Measurements from ENCODE around the gene PLCL2. TPM values are rescaled to one million over a fixed set of nuclear protein-coding genes. Genes with fewer than 3 reads are reported as not detected.

Gene PLCL2
- total and polyA plus RNA-seq, 10 of the 15 experiments (the other 5 are each of a cell fraction or from before 2014, with no cell fraction given) = 7.5 to 37.3 (median 21.7) TPM

DNA sequence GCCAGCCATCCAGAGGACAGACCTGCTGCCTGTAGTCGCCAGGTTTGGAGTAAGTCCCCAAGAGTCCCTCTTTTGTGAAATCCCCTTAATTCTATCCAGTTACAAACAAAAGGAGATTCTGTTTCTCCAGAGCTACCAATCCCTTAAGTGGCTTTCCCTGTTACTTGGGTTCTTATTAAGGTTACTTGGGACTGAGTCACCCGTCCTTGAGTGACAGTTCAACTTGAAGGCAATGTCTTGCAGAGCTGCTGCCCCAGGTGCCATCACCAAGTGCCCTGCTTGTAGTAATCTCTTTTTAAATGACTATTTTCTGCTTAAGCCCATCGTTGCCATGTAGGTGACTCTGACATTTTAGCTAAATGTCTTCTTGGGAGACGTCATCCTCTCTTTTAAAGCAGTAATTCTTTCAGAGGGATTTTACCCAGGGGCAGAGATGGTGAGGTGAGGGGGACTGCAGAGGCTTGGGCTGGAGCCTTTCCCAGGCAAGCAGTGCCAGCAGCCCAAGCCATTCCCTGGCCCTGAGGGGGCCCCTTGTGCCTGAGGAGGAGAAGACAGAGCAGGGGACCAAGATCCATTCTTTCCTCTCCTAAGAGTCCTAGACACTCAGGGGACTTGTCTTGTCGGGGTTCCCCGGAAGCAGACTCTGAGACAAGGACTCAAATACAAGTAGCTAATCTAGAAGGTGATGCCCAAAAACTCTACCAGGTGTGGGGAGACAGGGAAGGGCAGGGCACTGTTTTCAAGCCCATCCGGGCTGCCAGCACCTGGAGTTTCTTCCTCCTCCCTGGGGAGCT, 253.7 kb downstream of the PLCL2 start:
- WGBS (ENCODE audit: insufficient coverage, insufficient replicate concordance, low lambda C conversion rate, missing lambda C conversion rate) = 69% methylated on average over 7 of the region's 7 CpGs
- Histone ChIP-seq H3K36me3 (ENCODE audit: control insufficient read depth in 2 of 2, insufficient read depth in 2 of 2, low read length in 1 of 2) (no peaks in the 10 kb centered on the region), H3K27me3 (replicated peaks in 1 of 2; ENCODE audit: control insufficient read depth in 2 of 2, insufficient read depth in 2 of 2, low read length in 1 of 2) (no peaks in the 10 kb centered on the region), H3K9me3 (replicated peaks; ENCODE audit: control insufficient read depth, insufficient read depth, low read length) (no peaks in the 10 kb centered on the region; the same call in 1 of the 3 replicates), H3K27ac (ENCODE audit: control insufficient read depth, insufficient read depth) (no peak overlapping the region), H3K79me2 (ENCODE audit: control insufficient read depth, insufficient read depth, low read length) (no peaks in the 10 kb centered on the region), H4K20me1 (ENCODE audit: control insufficient read depth, insufficient read depth) (no peaks in the 10 kb centered on the region), H3K4me2 (ENCODE audit: control insufficient read depth, insufficient read depth) (no peak overlapping the region), H3K9ac (ENCODE audit: control insufficient read depth, insufficient read depth, low read length) (no peak overlapping the region), H3K4me1 (ENCODE audit: control insufficient read depth, insufficient read depth, low read length) (no peaks in the 10 kb centered on the region), H2AFZ (ENCODE audit: control insufficient read depth, low read depth, low read length) (no peak overlapping the region), H3K4me3 (no peak overlapping the region)
- FAIRE-seq = no peak
- in situ Hi-C loops (cut with MboI) (no loop called here), intact Hi-C loops (cut with micrococcal nuclease; ENCODE audit: unreplicated experiment) (no loop called here)
- ChIA-PET SMC1A (ENCODE audit: uncharacterized antibody, unreplicated experiment) (interaction anchor here (0.9 to 1.0 kb wide), 3 partner anchors 70 to 253 kb away, joined by 3 to 4 read pairs (median 3); no protein-coding TSS in a partner anchor), CTCF (interaction anchor here (1.4 kb wide), 1 partner anchor 536 kb away, joined by 4 read pairs; no protein-coding TSS in a partner anchor), POLR2A (no interaction called here), RAD21 (ENCODE audit: unreplicated experiment) (no interaction called here)
- ATAC-seq = no peak
- no TSS peak for BruUV-seq (replicated peaks)
- DNase-seq (ENCODE audit: low read depth, low spot score) = no peak
- TF ChIP-seq RAD21 (IDR thresholded peaks at IDR 0.05; ENCODE audit: insufficient read depth, low read depth, low read length) (0 out of 2 replicates have a peak, but pooled peaks have one; percentile 3), NFYA (IDR thresholded peaks at IDR 0.05; ENCODE audit: borderline replicate concordance, low read depth, low read length) (no peak), SIX5 (IDR thresholded peaks at IDR 0.05; ENCODE audit: low read depth, low read length, severe bottlenecking) (no peak)
- TF ChIP-seq, protein P1, sequence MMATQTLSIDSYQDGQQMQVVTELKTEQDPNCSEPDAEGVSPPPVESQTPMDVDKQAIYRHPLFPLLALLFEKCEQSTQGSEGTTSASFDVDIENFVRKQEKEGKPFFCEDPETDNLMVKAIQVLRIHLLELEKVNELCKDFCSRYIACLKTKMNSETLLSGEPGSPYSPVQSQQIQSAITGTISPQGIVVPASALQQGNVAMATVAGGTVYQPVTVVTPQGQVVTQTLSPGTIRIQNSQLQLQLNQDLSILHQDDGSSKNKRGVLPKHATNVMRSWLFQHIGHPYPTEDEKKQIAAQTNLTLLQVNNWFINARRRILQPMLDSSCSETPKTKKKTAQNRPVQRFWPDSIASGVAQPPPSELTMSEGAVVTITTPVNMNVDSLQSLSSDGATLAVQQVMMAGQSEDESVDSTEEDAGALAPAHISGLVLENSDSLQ (IDR thresholded peaks at IDR 0.05) = peak; percentile 34; the same call in 1 of the 2 replicates

Data from GM12878 (cell line).